NCI-H2171 treated with DMSO at 0.1 percent for 48 hours (cell line): ENCODE data around the gene CD177.
"Not testable (repeated sequence)": the region's sequence is repeated elsewhere in the genome, so short reads cannot be mapped to it uniquely, and the experiment has no call there.

Source experiments
- DNase-seq: peaks from one replicate; lab custom pipeline; 2025; lab: John Stamatoyannopoulos, UW

CD177 gene

DNA sequence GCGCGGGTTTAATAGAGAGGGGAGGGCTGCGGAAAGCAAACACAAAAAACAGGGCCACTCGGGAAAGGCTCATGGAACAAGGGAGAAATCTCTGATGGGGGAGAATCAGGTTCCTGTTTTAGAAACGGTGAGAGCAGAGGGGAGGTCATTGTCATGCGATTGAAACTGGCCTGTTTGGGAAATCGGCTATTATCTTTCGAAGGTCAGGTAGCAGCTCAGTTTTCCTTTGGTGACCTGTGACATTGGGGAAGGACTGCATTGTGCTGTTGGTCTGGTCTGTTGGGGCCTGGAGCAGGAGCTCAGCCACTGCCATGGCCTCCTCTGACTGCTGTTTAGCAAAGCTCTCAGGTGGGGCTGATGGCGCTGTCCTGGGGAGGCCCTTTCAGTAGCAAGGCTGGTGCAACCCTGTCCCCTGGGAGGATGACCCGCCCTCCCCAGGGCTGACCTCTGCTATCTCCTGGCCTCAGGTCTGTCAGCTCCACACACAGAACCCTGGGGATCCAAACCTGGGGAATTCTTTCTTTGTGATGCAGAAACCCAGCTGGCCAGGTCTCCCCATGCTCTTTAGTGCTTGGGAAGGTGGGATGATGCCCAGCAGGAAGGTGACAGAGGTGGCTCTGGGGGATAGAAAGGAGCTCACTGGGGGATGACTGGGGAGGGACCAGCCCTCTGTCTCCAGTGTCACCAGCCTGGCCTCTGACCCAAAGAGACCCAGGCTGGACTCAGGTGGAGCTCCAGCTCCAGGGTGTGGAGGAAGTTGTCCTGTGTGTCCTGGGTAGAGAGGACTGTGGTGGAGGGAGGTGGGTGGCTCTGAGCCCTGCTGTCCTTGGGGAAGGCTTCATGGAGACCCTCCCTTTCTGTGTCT is 21.2 kb upstream of the CD177 start:
- DNase-seq = no peak

DNA sequence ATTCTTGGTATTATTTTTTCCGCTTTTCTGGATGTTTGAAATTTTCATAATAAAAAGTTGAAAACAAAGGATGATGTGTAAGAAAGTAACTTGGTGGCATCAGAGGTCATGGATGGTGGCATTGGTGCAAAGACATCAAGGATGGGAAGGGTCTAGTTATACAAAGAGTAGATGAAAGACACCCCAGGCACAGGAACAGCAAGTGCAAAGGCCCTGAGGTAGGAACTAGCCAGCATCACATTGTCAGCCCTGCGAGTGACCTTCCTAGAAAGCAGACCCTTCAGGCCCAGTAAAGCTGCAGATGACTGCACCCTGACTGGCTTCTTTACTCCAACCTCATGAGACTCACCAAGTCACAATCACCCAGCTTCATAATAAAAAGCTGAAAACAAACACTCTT is 17.0 kb upstream of the CD177 start:
- not testable (repeated sequence) for DNase-seq

GRCh38 chr19:43337737-43338136 is 15.7 kb upstream of the CD177 start:
- DNase-seq = no peak

- DNase-seq = no peak
Measured at GRCh38 chr19:43338530-43338929, 15.0 kb upstream of the CD177 start.

- not testable (repeated sequence) for DNase-seq
Measured at GRCh38 chr19:43339243-43339930, 14.1 kb upstream of the CD177 start.

GRCh38 chr19:43340101-43340500 is 13.4 kb upstream of the CD177 start:
- not testable (repeated sequence) for DNase-seq

DNA sequence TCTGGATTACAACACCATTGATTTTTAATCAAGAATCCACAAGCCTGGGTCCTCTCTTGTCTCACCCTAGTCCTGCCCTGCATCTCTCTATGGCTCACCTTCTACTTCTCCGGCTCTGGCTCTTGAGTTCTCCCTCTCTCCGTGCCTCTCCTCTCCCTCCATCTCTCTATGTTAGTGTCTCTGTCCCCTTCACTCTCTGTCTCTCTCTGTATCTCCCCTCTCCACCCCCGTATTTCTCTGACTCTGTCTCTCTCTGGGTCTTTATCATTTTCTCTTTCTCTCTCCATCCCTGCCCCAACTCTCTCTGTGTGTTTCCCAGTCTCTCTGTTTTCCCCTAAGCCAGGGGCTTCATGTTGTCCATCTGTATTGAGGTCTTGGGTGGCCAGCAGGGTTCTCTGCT is 12.4 kb upstream of the CD177 start:
- DNase-seq = not testable (repeated sequence)

GRCh38 chr19:43342104-43342503 is 11.4 kb upstream of the CD177 start:
- DNase-seq = not testable (repeated sequence)

DNA sequence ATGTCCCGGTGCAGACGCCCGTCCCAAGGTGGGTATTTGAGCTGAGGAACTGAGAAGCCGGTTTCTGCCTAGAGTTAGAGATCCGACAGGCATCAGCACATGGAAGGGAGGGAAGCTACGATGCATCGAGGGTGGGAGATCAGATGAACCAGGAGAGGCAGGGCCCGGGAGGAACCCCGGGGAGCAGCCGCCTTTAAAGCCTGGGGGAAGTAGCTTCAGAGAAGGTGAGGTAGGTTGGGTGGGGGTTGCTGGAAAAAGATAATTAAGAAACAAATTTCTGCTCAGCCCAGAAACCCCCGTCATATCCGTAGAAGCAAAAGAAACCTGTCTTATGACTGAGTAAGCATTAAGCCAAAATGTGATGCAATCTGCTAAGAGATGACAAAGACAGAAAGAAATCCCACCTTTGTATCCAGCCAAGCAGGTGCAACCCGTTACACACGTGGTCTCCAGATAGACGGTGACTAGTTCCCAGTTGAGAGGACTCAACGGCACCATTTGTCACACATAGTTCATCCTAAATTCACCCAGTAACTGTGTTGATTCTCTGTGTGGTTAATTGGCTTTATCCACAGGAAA is 9.1 kb upstream of the CD177 start:
- DNase-seq = not testable (repeated sequence)

GRCh38 chr19:43349813-43350212 is 3.7 kb upstream of the CD177 start:
- DNase-seq = not testable (repeated sequence)

GRCh38 chr19:43351998-43352746 is 1.3 kb upstream of the CD177 start:
- DNase-seq = no peak

- no peak for DNase-seq
Measured at GRCh38 chr19:43354305-43354627, 780 bp downstream of the CD177 start.

DNA sequence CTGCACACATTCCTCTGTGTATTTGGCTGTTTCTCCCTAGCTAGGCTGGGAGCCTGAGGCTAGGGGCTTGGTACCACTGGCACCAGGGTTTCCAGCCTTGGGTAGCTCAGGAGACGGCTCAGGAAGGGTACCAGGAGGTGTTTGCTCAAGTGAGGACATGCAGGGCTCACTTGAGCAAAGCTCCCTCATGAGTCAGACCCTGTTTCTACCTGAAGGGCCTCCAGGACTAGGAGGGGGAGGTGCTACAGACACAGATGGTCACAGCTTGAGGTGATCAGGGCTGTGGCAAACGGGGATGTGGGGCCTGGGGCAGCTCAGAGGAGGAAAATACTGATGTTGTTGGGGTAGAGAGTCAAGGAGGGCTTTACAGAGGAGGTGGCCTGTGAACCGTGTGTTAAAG is 3.3 kb downstream of the CD177 start:
- not testable (repeated sequence) for DNase-seq

- no peak for DNase-seq
Measured at GRCh38 chr19:43362179-43362578, 8.7 kb downstream of the CD177 start.

- no peak for DNase-seq
Measured at GRCh38 chr19:43362745-43363144, 9.3 kb downstream of the CD177 start.

DNA sequence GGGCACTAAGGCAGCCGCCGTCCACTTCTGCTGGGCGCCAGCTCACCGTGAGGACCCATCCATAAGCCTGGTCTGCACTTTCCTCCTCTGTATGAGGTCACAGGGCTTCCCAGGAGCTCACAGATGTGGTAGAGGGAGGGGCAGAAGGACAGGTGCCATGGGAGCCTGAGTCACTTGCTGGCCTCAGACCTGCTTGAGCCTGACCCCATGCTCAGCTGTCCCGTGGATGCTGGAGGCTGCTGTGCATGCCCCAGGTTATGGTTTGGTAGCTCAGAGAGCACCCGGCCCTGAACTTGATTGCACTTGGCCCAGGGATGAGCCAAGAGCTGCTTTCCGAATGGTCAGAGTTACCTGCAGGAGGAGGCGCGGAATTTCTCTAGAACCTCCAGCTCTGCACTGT is 12.2 kb downstream of the CD177 start:
- DNase-seq = not testable (repeated sequence)

DNA sequence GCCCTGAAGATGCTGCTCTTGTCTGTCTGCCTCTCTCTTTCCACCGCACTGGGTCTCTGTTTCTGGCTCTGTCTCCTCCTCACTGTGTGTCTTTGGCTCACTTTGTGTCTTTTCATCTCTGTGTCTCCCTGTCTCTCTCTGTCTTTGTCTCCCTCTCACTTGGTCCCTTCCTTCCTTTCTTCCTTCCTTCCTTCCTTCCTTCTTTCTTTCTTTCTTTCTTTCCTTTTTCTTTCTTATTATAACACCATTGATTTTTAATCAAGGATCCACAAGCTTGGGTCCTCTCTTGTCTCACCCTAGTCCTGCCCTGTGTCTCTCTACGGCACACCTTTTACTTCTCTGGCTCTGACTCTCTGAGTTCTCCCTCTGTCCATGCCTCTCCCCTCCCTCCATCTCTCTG is 14.3 kb downstream of the CD177 start:
- no peak for DNase-seq

- DNase-seq = not testable (repeated sequence)
Measured at GRCh38 chr19:43368897-43369296, 15.4 kb downstream of the CD177 start.

DNA sequence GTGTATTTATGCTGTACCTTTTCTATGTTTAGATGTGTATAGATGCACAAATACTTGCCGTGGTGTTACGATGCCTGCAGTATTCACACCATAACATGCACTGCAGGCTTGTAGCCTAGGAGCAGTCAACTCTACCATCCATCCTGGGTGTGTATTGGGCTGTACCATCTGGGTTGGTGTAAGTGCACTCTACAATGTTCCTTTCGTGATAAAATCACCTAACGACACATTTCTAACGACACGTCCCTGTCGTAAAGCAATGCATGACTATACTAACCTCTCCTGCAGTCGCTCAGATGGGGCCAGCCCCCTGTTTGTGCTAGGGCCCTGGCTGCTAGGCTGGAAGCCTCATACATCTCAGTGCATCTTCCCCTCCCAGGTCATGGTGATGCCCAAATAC is 18.4 kb downstream of the CD177 start:
- no peak for DNase-seq

GRCh38 chr19:43372462-43372861 is 19.0 kb downstream of the CD177 start:
- no peak for DNase-seq

- DNase-seq = not testable (repeated sequence)
Measured at GRCh38 chr19:43377624-43378023, 24.1 kb downstream of the CD177 start.

DNA sequence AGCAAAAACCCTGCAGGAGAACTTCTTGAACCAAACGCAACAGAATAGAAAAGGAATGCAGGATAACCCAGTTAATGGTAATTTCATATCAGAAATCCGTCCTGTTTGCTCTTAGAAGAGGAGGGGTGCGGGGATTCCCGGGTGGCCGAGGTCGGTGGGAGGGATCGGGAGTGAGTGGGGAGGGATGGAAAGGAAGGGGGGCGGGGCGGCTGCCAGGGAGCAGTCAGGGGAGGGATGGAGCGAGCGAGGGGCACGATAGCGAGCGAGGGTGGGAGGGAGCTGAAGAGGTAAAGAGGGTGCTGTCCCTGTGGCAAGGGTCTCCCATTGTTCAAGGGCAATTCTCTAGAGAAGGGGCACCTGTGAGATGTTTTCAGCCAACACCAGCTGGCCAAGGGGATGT is 26.5 kb downstream of the CD177 start:
- no peak for DNase-seq
